Breast epithelium (tissue), 3 donors: ENCODE measurements around the gene SCO1.

Experiments
- CTCF ChIP-seq, 3 donors: fragments of 450-650 bp; IDR thresholded peaks; one replicate each; pipeline ENCODE4 v1.5.1; 2016 to 2017; ENCODE audit warnings: antibody characterized with exemption in 3 of 3, mild to moderate bottlenecking in 3 of 3, moderate library complexity in 3 of 3
- POLR2A ChIP-seq: fragments of 450-650 bp; IDR thresholded peaks from one replicate; pipeline ENCODE4 v1.6.1; 2016; ENCODE audit warnings: antibody characterized with exemption, mild to moderate bottlenecking, moderate library complexity

- TF ChIP-seq CTCF (IDR thresholded peaks at IDR 0.05) (no peak), POLR2A (no peak)
These were observed 27.3 kb upstream of the SCO1 start for GRCh38 chr17:10724546-10725195.
